DOHH2 (cell line): ENCODE results near the gene SLC39A1.

Experiments used
- H3F3A ChIP-seq: fragments of 200-600 bp; sonication (generic), shearing (Covaris generic); 2 replicates; pipeline ENCODE4 v1.6.0; 2016; ENCODE audit warnings: antibody characterized with exemption, mild to moderate bottlenecking; ENCODE audit not compliant: control insufficient read depth, insufficient read depth
- H3K27ac ChIP-seq: fragments of 200-600 bp; sonication (generic); 2 replicates; pipeline ENCODE4 v1.5.1; 2014; ENCODE audit warnings: low read depth, mild to moderate bottlenecking, low read length, moderate library complexity
- H3K27me3 ChIP-seq: fragments of 200-600 bp; sonication (generic); 2 replicates; pipeline ENCODE4 v1.6.1; 2014; ENCODE audit warnings: mild to moderate bottlenecking, low read length, mixed read lengths; ENCODE audit not compliant: control insufficient read depth
- H3K36me3 ChIP-seq: fragments of 200-600 bp; sonication (generic); 2 replicates; pipeline ENCODE4 v1.6.1; 2014; ENCODE audit warnings: mild to moderate bottlenecking, low read length, moderate library complexity, mixed read lengths; ENCODE audit not compliant: control insufficient read depth
- H3K4me1 ChIP-seq: fragments of 200-600 bp; sonication (generic); 2 replicates; pipeline ENCODE4 v1.6.1; 2014; ENCODE audit warnings: mild to moderate bottlenecking, low read length, mixed read lengths; ENCODE audit not compliant: control insufficient read depth
- H3K4me2 ChIP-seq: fragments of 200-600 bp; sonication (generic); 2 replicates; pipeline ENCODE4 v1.6.0; 2014; ENCODE audit warnings: mild to moderate bottlenecking, low read length, moderate library complexity
- H3K4me3 ChIP-seq: fragments of 200-600 bp; sonication (generic); 2 replicates; pipeline ENCODE4 v1.5.1; 2014; ENCODE audit warnings: mild to moderate bottlenecking, low read length, mixed read lengths
- H3K79me2 ChIP-seq: fragments of 200-600 bp; sonication (generic); 2 replicates; pipeline ENCODE4 v1.6.1; 2014; ENCODE audit warnings: mild to moderate bottlenecking, low read length, mixed read lengths; ENCODE audit not compliant: control insufficient read depth
- H3K9me2 ChIP-seq: fragments of 200-600 bp; sonication (generic); replicated peaks from 2 replicates; pipeline ENCODE4 v1.6.1; 2014; ENCODE audit warnings: mild to moderate bottlenecking, low read length, mixed read lengths; ENCODE audit not compliant: control insufficient read depth
- H3K9me3 ChIP-seq: fragments of 200-600 bp; sonication (generic); 2 replicates; pipeline ENCODE4 v1.6.1; 2014; ENCODE audit warnings: antibody characterized with exemption, low read length, mixed read lengths; ENCODE audit not compliant: control insufficient read depth, insufficient read depth
- H4K20me1 ChIP-seq: fragments of 200-600 bp; sonication (generic); 2 replicates; pipeline ENCODE4 v1.6.0; 2014; ENCODE audit warnings: low read depth, mild to moderate bottlenecking, antibody characterized with exemption, low read length, moderate library complexity; ENCODE audit not compliant: control insufficient read depth, insufficient read depth
- CTCF ChIP-seq: fragments of 200-600 bp; sonication (generic); IDR thresholded peaks from one replicate; pipeline ENCODE4 v1.5.1; 2014; ENCODE audit warnings: antibody characterized with exemption, mild to moderate bottlenecking, low read depth, low read length; ENCODE audit not compliant: poor library complexity, severe bottlenecking
- EZH2phosphoT487 ChIP-seq: fragments of 200-600 bp; sonication (generic); IDR thresholded peaks from 2 replicates; pipeline ENCODE4 v1.6.1; 2017; ENCODE audit warnings: borderline replicate concordance, mild to moderate bottlenecking, antibody characterized with exemption, low read length, moderate library complexity, mixed read lengths

The SLC39A1 gene

GRCh38 chr1:153957744-153958110 is 5.6 kb downstream of the SLC39A1 start:
- no peak for TF ChIP-seq CTCF
- TF ChIP-seq EZH2phosphoT487 = no peak
- H3K4me3 ChIP-seq = peak overlapping the region; percentile 95
- no peaks in the 10 kb centered on the region for H3K9me3 ChIP-seq
- H3K36me3 ChIP-seq = peaks cover 79% of the 10 kb centered on the region
- H4K20me1 ChIP-seq = peaks cover 19% of the 10 kb centered on the region; the same call in 1 of the 2 replicates
- H3K79me2 ChIP-seq = peaks cover 68% of the 10 kb centered on the region
- no peaks in the 10 kb centered on the region for H3K27me3 ChIP-seq
- no peaks in the 10 kb centered on the region for H3K9me2 ChIP-seq
- H3K27ac ChIP-seq = peak overlapping the region; percentile 83
- peaks cover 58% of the 10 kb centered on the region for H3K4me1 ChIP-seq
- peak overlapping the region; percentile 93 for H3K4me2 ChIP-seq
- H3F3A ChIP-seq = peaks cover 3% of the 10 kb centered on the region; the same call in 1 of the 2 replicates

- peak overlapping the region; percentile 83 for H3K27ac ChIP-seq
- H3K4me1 ChIP-seq = peaks cover 52% of the 10 kb centered on the region
- no peaks in the 10 kb centered on the region for H3K27me3 ChIP-seq
- no peaks in the 10 kb centered on the region for H3K9me2 ChIP-seq
- peaks cover 68% of the 10 kb centered on the region for H3K79me2 ChIP-seq
- H3K36me3 ChIP-seq = peaks cover 80% of the 10 kb centered on the region
- H3K4me2 ChIP-seq = peak overlapping the region; percentile 93
- H3F3A ChIP-seq = peaks cover 3% of the 10 kb centered on the region; the same call in 1 of the 2 replicates
- TF ChIP-seq CTCF (no peak), EZH2phosphoT487 (no peak)
- no peaks in the 10 kb centered on the region for H3K9me3 ChIP-seq
- H4K20me1 ChIP-seq = peaks cover 19% of the 10 kb centered on the region; the same call in 1 of the 2 replicates
- peak overlapping the region; percentile 95 for H3K4me3 ChIP-seq
Measured at GRCh38 chr1:153956997-153957715, 6.2 kb downstream of the SLC39A1 start.

- Histone ChIP-seq H3K4me3 (no peak overlapping the region), H3K79me2 (peaks cover 67% of the 10 kb centered on the region), H4K20me1 (peaks cover 19% of the 10 kb centered on the region; the same call in 1 of the 2 replicates), H3K9me3 (no peaks in the 10 kb centered on the region), H3K9me2 (no peaks in the 10 kb centered on the region), H3K4me1 (peaks cover 49% of the 10 kb centered on the region), H3K36me3 (peaks cover 82% of the 10 kb centered on the region), H3K4me2 (no peak overlapping the region), H3K27ac (no peak overlapping the region), H3K27me3 (no peaks in the 10 kb centered on the region), H3F3A (peaks cover 3% of the 10 kb centered on the region)
- TF ChIP-seq CTCF (no peak), EZH2phosphoT487 (no peak)
Measured at GRCh38 chr1:153954826-153955225, 8.5 kb downstream of the SLC39A1 start.
